GM12801 (cell line): ENCODE measurements around the gene TOR1A.

Experiments
- TF ChIP-seq, protein P1 (sequence below): IDR thresholded peaks from one replicate; pipeline ENCODE4 v1.5.1; 2011; ENCODE audit warnings: control low read depth; ENCODE audit not compliant: insufficient read length; ENCODE audit errors: extremely low read depth

The TOR1A gene

DNA sequence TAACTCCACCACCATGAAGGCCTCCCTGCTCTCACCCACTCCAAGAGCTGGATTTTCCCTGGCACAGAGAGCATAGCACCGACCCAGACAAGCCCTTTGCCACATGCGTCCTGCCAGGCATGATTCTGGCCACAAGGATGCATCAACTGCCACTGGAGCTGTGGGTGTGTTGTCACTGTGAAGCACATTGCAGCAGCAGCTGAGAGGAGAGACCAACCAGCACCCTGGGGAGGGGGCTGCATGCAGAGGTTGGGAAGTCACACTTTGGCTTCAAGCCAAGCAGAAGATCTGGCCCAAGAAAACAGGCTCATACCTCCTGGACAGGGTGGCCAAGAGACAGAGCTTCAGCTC is 48.5 kb downstream of the TOR1A start:
- TF ChIP-seq, protein P1, sequence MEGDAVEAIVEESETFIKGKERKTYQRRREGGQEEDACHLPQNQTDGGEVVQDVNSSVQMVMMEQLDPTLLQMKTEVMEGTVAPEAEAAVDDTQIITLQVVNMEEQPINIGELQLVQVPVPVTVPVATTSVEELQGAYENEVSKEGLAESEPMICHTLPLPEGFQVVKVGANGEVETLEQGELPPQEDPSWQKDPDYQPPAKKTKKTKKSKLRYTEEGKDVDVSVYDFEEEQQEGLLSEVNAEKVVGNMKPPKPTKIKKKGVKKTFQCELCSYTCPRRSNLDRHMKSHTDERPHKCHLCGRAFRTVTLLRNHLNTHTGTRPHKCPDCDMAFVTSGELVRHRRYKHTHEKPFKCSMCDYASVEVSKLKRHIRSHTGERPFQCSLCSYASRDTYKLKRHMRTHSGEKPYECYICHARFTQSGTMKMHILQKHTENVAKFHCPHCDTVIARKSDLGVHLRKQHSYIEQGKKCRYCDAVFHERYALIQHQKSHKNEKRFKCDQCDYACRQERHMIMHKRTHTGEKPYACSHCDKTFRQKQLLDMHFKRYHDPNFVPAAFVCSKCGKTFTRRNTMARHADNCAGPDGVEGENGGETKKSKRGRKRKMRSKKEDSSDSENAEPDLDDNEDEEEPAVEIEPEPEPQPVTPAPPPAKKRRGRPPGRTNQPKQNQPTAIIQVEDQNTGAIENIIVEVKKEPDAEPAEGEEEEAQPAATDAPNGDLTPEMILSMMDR, result no peak

DNA sequence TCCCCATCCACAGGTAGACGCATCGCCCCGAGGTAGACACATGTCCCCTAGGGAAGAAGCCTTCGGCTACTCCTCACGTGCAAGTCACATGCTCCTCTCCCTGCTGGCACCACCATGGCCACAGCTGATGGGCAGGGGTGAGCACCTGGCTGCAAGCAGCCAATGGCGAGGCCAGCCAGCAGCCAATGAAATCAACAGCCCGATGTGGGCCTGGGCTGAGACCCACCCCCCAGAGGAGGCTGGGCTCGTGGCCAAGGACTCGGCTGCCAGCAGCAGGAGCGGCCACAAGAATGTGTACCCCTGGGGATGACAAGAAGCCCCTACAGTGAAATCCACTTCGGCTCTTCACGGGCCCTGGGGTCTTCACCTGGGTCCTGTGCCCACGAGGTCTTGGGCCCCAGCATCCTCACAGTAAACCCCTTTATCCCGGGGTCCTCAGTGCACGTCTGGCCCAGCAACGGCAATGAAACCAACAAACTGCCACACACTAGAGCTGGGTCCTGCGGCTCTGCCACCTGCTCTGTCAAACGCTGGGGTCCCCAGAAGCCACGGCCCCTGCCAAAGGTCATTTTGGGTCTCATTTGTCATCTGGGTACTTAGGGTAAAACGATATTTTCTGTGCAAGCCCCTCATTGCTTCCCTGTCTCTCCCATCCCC is 49.0 kb downstream of the TOR1A start:
- TF ChIP-seq, protein P1, result no peak

DNA sequence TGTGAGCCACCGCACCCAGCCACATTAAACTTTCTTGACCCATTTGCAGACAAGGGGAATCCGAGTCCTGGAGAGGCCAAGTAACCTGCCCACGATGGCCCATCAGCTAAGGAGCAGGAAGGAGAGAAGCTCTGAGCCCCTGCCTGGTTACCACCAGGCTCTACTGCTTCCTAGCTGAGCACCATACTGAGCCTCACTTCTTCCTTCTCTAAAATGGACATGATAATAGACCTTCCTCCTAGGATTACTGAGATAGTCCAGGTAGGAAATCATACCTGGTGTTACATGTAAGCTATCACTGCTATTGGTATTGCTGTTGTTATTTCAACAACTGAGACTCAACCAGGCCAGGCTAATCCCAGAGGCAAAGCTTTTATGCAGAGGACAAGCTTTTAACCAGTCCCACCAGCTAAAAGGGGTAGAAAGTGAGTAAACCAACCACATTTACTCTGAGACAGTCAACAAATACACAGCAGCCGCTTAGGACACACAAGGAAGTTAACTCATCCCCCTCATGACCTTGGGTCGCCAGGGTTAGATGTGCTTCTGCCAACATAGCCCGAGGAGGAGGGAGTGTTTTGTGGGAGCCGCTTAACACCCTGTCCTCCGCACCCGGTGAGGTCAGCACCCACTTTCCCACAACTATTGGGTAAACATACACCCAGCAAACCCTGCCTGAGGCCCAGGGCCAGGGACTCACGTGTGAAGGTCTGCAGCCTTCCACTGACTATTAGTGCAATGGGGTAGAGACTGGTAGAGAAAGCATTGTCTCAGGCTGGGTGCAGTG is 50.5 kb downstream of the TOR1A start:
- TF ChIP-seq, protein P1, result no peak

DNA sequence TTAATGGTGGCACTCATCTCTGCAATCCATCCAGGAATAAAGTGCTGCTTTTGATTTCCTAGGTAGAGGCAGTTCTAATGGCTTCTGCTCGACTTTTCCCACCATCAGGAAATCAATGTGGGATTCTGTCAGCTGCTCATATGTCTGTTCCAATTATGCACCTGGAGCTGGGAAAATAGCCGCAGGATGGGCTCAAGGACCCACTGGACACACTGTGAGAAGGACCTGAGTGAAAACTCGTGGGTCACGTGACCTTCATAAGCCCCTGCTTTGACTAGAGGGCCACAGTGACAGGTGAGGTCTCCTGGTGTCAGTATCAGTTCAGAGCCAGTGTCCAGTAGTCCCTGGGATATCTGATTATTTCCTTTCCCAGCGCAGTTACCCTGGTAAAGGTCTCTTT is 53.2 kb downstream of the TOR1A start:
- TF ChIP-seq, protein P1, result no peak

DNA sequence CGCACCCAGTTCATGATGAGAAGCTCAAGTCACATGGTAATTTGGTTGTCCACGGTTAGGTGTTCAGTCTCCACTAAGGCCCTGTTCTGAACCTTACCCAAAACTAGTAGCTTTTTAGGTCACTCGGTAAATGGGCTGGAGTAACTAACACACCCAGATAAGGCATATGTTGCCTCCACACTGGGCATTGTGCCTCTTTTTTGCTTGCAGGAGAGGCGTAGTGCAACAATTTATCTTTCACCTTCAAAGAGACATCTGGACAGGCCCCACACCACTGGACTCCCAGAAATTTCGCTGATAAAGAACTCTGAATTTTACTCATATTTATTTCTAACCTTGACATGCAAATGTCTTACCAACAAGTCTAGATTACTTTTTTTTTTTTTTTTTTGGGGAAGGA is 54.3 kb downstream of the TOR1A start:
- TF ChIP-seq, protein P1, result no peak

DNA sequence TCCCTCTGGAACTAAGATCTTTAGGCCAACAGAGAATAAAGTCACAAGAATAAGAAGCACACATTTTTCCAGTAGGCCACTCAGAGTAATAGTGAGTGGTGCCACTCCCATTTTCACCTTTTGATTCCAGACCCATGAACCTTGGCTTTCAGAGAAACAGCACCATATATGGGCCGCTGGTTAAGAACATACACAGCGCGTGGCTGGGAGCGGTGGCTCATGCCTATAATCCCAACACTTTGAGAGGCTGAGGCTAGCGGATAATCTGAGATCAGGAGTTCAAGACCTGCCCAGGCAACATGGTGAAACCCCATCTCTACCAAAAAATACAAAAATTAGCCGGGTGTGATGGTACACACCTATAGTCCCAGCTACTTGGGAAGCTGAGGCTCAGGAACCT is 55.5 kb downstream of the TOR1A start:
- TF ChIP-seq, protein P1, result no peak

DNA sequence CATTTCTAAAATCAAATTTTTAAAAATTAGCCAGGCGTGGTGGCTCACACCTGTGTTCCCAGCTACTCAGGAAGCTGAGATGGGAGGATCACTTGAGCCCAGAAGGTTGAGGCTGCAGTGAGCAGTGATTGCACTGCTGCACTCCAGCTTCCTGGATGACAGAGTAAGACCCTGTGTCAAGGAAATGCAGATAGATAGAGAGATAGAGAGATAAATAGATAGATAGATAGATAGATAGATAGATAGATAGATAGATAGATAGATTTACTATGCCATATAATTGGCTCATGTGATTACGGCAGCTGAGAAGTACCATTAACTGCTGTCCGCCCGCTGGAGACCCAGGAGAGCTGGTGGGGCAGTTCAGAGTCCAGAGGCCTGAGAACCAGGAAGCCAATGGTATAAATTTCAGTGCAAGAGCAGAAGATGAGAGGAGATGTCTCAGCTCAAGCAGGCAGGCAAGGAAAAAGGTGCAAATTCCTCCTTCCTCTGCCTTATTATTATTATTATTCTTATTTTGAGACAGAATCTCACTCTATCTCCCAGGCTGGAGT is 58.1 kb downstream of the TOR1A start:
- TF ChIP-seq, protein P1, result no peak
